Measurements from ENCODE around the gene TRIM22.
"Not testable (repeated sequence)": the region's sequence is repeated elsewhere in the genome, so short reads cannot be mapped to it uniquely, and the experiment has no call there.

TRIM22 gene

GRCh38 chr11:5682890-5683441 is 6.6 kb upstream of the TRIM22 start:
- H3K4me3 ChIP-seq (ENCODE audit: low read length); H3K27me3 ChIP-seq (ENCODE audit: insufficient read depth, low read length); H3K4me1 ChIP-seq (ENCODE audit: insufficient read depth, low read length); H2AFZ ChIP-seq (ENCODE audit: low read depth, low read length): not testable (repeated sequence)
- peaks cover 26% of the 10 kb centered on the region for H3K36me3 ChIP-seq (ENCODE audit: insufficient read depth, low read length)
- H3K9me3 ChIP-seq (ENCODE audit: low read length), result peaks cover 19% of the 10 kb centered on the region

GRCh38 chr11:5683620-5684019 is 6.0 kb upstream of the TRIM22 start:
- H3K4me1 ChIP-seq (ENCODE audit: insufficient read depth, low read length); H3K27me3 ChIP-seq (ENCODE audit: insufficient read depth, low read length); H2AFZ ChIP-seq (ENCODE audit: low read depth, low read length): not testable (repeated sequence)
- peaks cover 13% of the 10 kb centered on the region for H3K9me3 ChIP-seq (ENCODE audit: low read length)
- peak overlapping the region; percentile 13 for H3K4me3 ChIP-seq (ENCODE audit: low read length)
- peaks cover 19% of the 10 kb centered on the region for H3K36me3 ChIP-seq (ENCODE audit: insufficient read depth, low read length)

GRCh38 chr11:5684036-5684645 is 5.4 kb upstream of the TRIM22 start:
- Histone ChIP-seq H3K9me3 (ENCODE audit: low read length) (peaks cover 8% of the 10 kb centered on the region), H2AFZ (ENCODE audit: low read depth, low read length) (peak overlapping the region; percentile 89), H3K36me3 (ENCODE audit: insufficient read depth, low read length) (peaks cover 14% of the 10 kb centered on the region)

GRCh38 chr11:5684646-5685362 is 4.8 kb upstream of the TRIM22 start, which contains the start of gene TRIM5:
Gene TRIM5 (minus strand): TSS chr11:5685074. CDS start chr11:5680177, 4,897 bp downstream.
- peaks cover 5% of the 10 kb centered on the region for H3K9me3 ChIP-seq (ENCODE audit: low read length)
- H3K27me3 ChIP-seq (ENCODE audit: insufficient read depth, low read length), result no peaks in the 10 kb centered on the region
- peak within 1 kb of the TSS; percentile 89 for H2AFZ ChIP-seq (ENCODE audit: low read depth, low read length)
- H3K4me1 ChIP-seq (ENCODE audit: insufficient read depth, low read length), result peaks cover 8% of the 10 kb centered on the region
- H3K4me3 ChIP-seq (ENCODE audit: low read length), result peak within 1 kb of the TSS; percentile 75
- peaks cover 8% of the 10 kb centered on the region for H3K36me3 ChIP-seq (ENCODE audit: insufficient read depth, low read length)

More at GRCh38 chr11:5684036-5684645, 5.4 kb upstream of the TRIM22 start:
- peaks cover 5% of the 10 kb centered on the region for H3K4me1 ChIP-seq (ENCODE audit: insufficient read depth, low read length)
- H3K27me3 ChIP-seq (ENCODE audit: insufficient read depth, low read length), result no peaks in the 10 kb centered on the region
- peak overlapping the region; percentile 75 for H3K4me3 ChIP-seq (ENCODE audit: low read length)

GRCh38 chr11:5686426-5686825 is 3.2 kb upstream of the TRIM22 start:
- Histone ChIP-seq H3K36me3 (ENCODE audit: insufficient read depth, low read length) (no peaks in the 10 kb centered on the region), H3K27me3 (ENCODE audit: insufficient read depth, low read length) (no peaks in the 10 kb centered on the region), H3K4me3 (ENCODE audit: low read length) (no peak overlapping the region), H2AFZ (ENCODE audit: low read depth, low read length) (no peak overlapping the region), H3K4me1 (ENCODE audit: insufficient read depth, low read length) (peaks cover 18% of the 10 kb centered on the region), H3K9me3 (ENCODE audit: low read length) (no peaks in the 10 kb centered on the region)

GRCh38 chr11:5688482-5688881 is 1.1 kb upstream of the TRIM22 start:
- Histone ChIP-seq H3K9me3 (ENCODE audit: low read length) (no peaks in the 10 kb centered on the region), H3K4me1 (ENCODE audit: insufficient read depth, low read length) (peaks cover 18% of the 10 kb centered on the region), H3K27me3 (ENCODE audit: insufficient read depth, low read length) (no peaks in the 10 kb centered on the region), H2AFZ (ENCODE audit: low read depth, low read length) (no peak overlapping the region), H3K36me3 (ENCODE audit: insufficient read depth, low read length) (no peaks in the 10 kb centered on the region), H3K4me3 (ENCODE audit: low read length) (no peak overlapping the region)

GRCh38 chr11:5690216-5690615 is 626 bp downstream of the TRIM22 start:
- Histone ChIP-seq H3K4me1 (ENCODE audit: insufficient read depth, low read length) (peaks cover 14% of the 10 kb centered on the region), H2AFZ (ENCODE audit: low read depth, low read length) (peak overlapping the region; percentile 92), H3K36me3 (ENCODE audit: insufficient read depth, low read length) (no peaks in the 10 kb centered on the region), H3K4me3 (ENCODE audit: low read length) (peak overlapping the region; percentile 39), H3K27me3 (ENCODE audit: insufficient read depth, low read length) (no peaks in the 10 kb centered on the region), H3K9me3 (ENCODE audit: low read length) (no peaks in the 10 kb centered on the region)

GRCh38 chr11:5690736-5691135 is 1.1 kb downstream of the TRIM22 start:
- Histone ChIP-seq H3K9me3 (ENCODE audit: low read length) (no peaks in the 10 kb centered on the region), H2AFZ (ENCODE audit: low read depth, low read length) (no peak overlapping the region), H3K27me3 (ENCODE audit: insufficient read depth, low read length) (no peaks in the 10 kb centered on the region), H3K4me1 (ENCODE audit: insufficient read depth, low read length) (peaks cover 14% of the 10 kb centered on the region), H3K36me3 (ENCODE audit: insufficient read depth, low read length) (no peaks in the 10 kb centered on the region), H3K4me3 (ENCODE audit: low read length) (peak overlapping the region; percentile 39)

GRCh38 chr11:5691238-5691963 is 1.8 kb downstream of the TRIM22 start:
- not testable (repeated sequence) for H3K27me3 ChIP-seq (ENCODE audit: insufficient read depth, low read length); H3K4me3 ChIP-seq (ENCODE audit: low read length); H3K9me3 ChIP-seq (ENCODE audit: low read length); H2AFZ ChIP-seq (ENCODE audit: low read depth, low read length); H3K36me3 ChIP-seq (ENCODE audit: insufficient read depth, low read length)
- H3K4me1 ChIP-seq (ENCODE audit: insufficient read depth, low read length), result peaks cover 14% of the 10 kb centered on the region

GRCh38 chr11:5691964-5692361 is 2.4 kb downstream of the TRIM22 start:
- Histone ChIP-seq H3K4me1 (ENCODE audit: insufficient read depth, low read length) (peaks cover 14% of the 10 kb centered on the region), H3K27me3 (ENCODE audit: insufficient read depth, low read length) (no peaks in the 10 kb centered on the region), H3K9me3 (ENCODE audit: low read length) (no peaks in the 10 kb centered on the region), H3K36me3 (ENCODE audit: insufficient read depth, low read length) (no peaks in the 10 kb centered on the region), H2AFZ (ENCODE audit: low read depth, low read length) (no peak overlapping the region), H3K4me3 (ENCODE audit: low read length) (no peak overlapping the region)

- peaks cover 12% of the 10 kb centered on the region for H3K4me1 ChIP-seq (ENCODE audit: insufficient read depth, low read length)
- H3K4me3 ChIP-seq (ENCODE audit: low read length), result no peak overlapping the region
- no peak overlapping the region for H2AFZ ChIP-seq (ENCODE audit: low read depth, low read length)
- H3K36me3 ChIP-seq (ENCODE audit: insufficient read depth, low read length), result peaks cover 2% of the 10 kb centered on the region
- H3K9me3 ChIP-seq (ENCODE audit: low read length), result no peaks in the 10 kb centered on the region
- H3K27me3 ChIP-seq (ENCODE audit: insufficient read depth, low read length), result no peaks in the 10 kb centered on the region
Measured at GRCh38 chr11:5694642-5695041, 5.1 kb downstream of the TRIM22 start.

GRCh38 chr11:5695580-5695979 is 6.0 kb downstream of the TRIM22 start:
- Histone ChIP-seq H3K9me3 (ENCODE audit: low read length) (no peaks in the 10 kb centered on the region), H3K27me3 (ENCODE audit: insufficient read depth, low read length) (no peaks in the 10 kb centered on the region), H3K4me3 (ENCODE audit: low read length) (no peak overlapping the region), H2AFZ (ENCODE audit: low read depth, low read length) (no peak overlapping the region), H3K36me3 (ENCODE audit: insufficient read depth, low read length) (peaks cover 2% of the 10 kb centered on the region), H3K4me1 (ENCODE audit: insufficient read depth, low read length) (peaks cover 4% of the 10 kb centered on the region)

GRCh38 chr11:5696210-5696609 is 6.6 kb downstream of the TRIM22 start:
- Histone ChIP-seq H3K4me1 (ENCODE audit: insufficient read depth, low read length) (no peaks in the 10 kb centered on the region), H3K9me3 (ENCODE audit: low read length) (no peaks in the 10 kb centered on the region), H3K4me3 (ENCODE audit: low read length) (no peak overlapping the region), H3K36me3 (ENCODE audit: insufficient read depth, low read length) (peaks cover 2% of the 10 kb centered on the region), H3K27me3 (ENCODE audit: insufficient read depth, low read length) (no peaks in the 10 kb centered on the region), H2AFZ (ENCODE audit: low read depth, low read length) (no peak overlapping the region)

Measured in neuron (in vitro differentiated cells).